HG03439 (cell line): ENCODE data around the gene TINAGL1.

Source experiments
- ATAC-seq: cut with Tn5 transposase; IDR thresholded peaks from one replicate; pipeline ENCODE4 v1.9.1; 2021; ENCODE audit warnings: mild to moderate bottlenecking, moderate library complexity; ENCODE audit not compliant: unreplicated experiment

The TINAGL1 gene

DNA sequence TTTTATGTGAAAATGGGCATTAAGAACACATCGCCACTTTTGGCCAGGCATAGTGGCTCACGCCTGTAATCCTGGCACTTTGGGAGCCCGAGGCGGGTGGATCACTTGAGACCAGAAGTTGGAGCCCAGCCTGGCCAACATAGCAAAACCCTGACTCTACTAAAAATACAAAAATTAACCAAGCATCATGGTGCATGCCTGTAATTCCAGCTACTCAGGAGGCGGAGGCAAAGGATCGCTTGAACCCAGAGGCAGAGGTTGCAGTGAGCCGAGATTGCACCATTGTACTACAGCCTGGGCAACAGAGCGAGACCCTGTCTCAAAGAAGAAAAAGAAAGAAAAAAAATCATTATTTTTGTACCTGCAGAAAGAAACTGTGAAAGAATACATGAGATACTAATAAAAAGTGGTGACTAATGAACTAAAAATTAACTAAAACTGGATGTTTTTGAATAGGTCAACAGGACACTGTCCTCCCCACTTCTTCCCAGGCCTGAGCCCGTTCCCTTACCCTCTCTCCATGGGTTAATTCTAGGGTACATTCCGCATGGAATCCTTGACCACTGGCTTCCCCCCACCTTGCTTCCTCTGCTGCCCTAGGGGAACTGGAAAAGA lies 8.3 kb upstream of the TINAGL1 start:
- ATAC-seq, result no peak

- no peak for ATAC-seq
Measured at GRCh38 chr1:31568895-31569595, 7.3 kb upstream of the TINAGL1 start.

DNA sequence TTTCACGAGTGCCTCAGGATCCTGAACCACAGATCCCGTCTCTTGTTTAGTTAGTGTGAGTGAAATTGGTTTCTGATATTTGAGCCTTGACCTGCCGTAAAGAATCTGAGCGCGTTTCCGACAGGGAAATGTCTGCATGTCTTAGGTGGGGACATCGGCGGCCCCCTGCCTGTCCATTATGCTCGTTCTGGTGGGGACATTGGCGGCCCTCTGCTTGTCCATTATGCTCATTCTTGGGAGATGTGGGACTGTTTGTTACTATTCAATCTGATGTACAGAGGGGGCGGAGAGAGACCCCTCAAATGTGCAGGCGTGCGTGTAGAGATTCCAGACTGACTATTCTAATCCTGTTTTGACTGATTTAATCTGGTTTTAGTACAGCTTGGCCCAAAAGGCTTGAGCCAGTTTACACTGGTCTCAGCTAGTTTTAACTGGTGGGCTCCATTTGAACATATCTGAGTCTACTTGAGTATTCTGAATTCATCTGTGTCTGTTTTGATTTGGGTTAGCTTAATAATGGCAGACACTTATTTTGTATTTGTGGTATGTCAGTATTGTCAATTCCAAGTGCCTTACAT lies 6.6 kb upstream of the TINAGL1 start:
- ATAC-seq, result no peak

DNA sequence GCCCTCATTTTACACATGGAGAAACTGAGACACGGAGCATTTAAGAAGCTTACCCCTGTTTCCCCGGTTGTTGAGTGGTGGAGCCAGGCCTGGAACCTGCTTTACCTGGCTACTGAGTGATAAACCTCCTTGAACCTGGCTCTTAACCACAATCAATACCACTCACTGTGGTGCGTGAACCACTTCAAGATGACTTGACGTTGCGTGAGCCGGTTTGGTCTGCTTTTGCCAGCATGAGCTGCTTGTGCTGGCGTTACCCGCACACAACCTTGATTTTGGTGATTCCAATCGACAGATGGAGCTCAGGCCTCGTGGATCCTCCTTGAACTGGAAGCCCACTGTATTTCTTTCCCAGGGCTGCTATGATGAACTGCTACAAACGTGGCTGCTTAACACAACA lies 6.1 kb upstream of the TINAGL1 start:
- ATAC-seq, result no peak

- no peak for ATAC-seq
Measured at GRCh38 chr1:31570906-31571305, 5.4 kb upstream of the TINAGL1 start.

DNA sequence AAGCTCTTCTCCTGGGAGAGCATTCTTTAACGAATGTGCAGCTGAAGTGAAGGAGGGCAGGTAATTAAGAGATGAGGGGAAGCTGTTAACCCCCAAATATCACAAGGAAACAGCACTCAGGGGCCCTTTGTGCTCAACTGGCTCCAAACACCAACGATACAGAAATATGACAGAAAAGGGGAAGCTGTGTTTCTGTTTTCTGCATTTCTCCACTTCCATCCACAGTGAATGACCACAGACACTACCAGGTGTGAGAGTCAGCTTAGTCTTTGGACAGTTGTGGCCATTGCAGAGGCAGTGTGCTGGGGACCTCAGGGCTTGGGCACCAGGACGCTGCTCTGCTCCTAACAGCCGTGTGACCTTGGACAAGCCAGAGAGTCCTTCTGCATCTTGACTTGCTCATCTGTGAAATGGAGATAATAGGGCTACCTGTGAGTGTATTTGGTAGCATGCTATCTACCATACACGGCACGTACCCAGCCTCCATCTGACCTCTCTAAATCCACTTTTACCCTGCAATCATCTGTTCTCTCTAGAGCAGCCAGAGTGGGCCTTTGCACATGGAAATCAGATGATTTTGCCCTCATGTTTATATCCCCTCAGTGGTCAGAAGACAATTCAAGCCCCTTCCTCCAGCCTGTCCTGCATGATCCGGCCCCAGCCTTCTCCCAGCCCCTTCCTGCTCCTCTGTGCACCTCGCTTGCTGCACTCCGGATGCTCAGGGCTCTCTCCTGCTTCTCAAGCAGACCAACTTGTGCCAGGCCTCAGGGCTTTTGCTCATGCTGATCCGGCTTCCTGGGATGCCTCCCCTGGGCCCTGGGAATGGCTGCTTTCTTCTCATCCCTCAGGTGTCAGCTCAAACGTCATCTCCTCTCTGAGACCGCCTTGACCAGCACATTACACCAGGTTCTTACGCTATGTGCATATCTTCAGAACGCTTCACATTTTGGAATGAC lies 4.7 kb upstream of the TINAGL1 start:
- no peak for ATAC-seq

DNA sequence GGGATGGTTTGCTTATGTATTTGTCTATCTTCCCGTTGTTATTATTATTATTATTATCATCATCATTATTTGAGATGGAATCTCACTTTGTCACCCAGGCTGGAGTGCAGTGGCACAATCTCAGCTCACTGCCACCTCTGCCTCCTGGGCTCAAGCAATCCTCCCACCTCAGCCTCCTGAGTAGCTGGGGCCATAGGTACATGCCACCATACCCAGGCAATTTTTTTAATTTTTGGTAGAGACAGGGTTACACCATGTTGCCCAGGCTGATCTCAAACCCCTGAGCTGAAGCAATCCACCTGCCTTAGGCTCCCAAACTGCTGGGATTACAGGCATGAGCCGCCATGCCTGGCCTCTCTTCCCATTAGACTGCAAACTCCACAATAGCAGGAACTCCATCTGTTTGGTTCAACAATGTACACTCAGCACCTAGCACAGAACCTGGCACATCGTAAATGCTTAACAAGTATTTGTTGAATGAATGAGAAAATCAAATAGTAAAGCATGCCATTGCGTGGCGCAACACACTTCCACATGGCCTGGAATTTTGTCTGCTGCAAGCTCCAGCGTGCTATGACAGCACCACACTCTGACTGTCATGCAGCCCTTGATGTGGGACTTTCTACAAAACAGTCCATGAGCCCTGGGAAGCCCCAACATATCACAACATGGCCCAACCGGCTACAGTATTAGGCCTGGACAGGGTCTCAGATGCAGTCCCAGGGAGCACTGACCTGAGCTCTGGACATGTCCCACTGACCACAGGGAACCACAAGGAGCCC lies 3.8 kb upstream of the TINAGL1 start:
- ATAC-seq, result no peak

GRCh38 chr1:31573261-31573660 lies 3.1 kb upstream of the TINAGL1 start:
- no peak for ATAC-seq

DNA sequence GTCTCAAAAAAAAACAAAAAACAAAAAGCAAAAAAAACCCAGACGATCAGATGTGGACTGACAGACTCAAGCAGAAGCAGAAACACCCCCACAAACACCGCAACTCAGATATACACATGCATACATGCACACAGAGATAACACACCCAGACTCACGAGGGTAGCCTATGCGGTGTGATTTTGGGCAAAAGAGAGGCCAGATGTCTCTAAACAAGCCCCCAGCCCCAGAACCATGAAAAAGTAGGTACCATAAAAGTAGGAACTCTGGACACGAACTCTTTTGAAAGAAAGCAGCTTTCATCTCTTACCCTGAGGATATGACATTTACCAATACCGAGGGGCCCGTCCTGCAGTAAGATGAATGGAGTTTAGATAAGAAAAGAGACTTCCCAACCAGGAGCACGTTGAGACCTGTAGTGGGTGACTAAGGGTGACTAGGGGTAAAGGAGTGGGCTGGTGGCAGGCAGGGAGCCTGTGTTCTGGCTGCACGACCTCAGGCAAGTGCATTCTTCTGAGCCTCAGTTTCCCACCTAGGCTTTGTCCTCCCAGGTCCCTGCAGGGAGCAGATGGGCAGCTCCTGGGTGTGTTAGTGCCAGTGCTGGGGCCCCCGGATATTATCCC lies 1.5 kb upstream of the TINAGL1 start:
- ATAC-seq, result no peak

GRCh38 chr1:31575369-31576140 lies 760 bp upstream of the TINAGL1 start:
- no peak for ATAC-seq

DNA sequence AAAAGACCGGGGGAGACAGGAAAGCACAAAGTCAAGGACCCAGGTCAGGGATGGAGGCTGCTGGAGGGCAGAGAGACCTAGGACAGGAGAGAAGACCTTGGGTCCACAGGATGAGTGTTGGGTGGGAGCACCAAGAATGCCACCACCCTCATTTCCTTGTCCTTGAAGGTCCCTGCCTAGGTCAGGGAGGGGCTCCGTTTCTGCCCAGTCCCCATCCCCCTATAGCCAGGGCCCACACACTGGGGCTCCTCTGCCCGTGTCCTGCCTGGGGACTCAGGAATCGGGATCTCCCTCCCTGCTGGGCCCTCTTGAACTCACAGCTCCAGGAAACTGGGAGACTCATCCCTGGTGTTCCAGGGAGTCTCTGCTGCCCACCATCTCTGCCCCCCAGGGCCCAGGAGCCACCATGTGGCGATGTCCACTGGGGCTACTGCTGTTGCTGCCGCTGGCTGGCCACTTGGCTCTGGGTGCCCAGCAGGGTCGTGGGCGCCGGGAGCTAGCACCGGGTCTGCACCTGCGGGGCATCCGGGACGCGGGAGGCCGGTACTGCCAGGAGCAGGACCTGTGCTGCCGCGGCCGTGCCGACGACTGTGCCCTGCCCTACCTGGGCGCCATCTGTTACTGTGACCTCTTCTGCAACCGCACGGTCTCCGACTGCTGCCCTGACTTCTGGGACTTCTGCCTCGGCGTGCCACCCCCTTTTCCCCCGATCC lies 584 bp downstream of the TINAGL1 start:
- no peak for ATAC-seq

DNA sequence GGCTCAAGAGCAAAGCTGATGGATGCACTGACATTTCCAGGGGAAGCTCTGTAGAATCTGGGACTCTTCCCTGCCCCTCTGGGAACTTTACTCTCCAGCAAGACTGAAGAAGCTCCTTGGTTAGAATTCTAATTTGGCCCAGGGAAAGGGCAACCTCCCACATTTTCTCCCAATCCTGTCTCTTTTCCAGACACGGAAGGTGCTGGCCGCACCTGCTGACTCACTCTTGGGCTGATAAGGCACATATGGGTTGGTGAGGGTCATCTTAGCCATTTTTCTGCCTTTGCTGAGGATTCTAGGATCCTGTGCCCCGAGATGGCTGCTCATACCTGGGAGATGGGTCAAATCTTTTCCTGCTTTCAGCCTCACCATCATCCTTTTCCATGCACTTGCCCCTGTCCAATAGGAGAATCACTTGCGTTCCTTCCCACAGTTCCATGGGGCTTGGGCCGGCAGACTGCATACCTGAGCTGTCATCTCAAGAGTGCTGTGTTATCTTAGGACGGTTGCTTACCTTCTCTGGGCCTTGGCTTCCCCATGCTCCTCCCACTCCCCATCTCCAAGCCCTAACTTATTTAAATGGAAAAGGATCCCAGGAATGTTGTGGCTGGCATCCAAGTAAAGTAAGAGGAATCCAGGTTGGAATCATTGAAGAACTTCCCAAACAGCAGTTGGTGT lies 1.3 kb downstream of the TINAGL1 start:
- no peak for ATAC-seq

DNA sequence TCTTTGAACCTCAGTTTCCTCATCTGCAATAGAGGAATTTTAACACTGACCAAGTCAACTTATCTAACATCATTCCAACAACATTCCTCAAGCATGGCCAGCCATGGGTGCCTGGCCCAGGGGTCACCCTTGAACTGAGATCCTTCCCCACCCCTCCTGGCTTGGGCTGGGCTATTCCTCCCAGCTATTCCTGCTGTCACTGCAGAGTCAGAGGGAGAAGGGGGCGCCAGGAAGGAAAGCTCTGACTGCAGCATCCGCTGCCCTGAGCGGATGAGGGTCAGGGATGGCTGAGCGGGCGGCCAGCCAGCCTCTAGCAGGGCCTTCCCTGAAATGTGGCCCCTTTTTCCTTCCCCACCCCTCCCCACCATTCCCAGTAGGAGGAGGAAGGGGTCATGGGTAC lies 3.1 kb downstream of the TINAGL1 start:
- ATAC-seq, result no peak

GRCh38 chr1:31580513-31580870 lies 4.2 kb downstream of the TINAGL1 start:
- no peak for ATAC-seq

GRCh38 chr1:31580891-31581603 lies 4.7 kb downstream of the TINAGL1 start:
- no peak for ATAC-seq

GRCh38 chr1:31581821-31582810 lies 5.8 kb downstream of the TINAGL1 start:
- no peak for ATAC-seq
